Heart left ventricle (tissue), 16 donors: ENCODE measurements around the gene KCNH5. TPM values are rescaled to one million over a fixed set of nuclear protein-coding genes. Genes with fewer than 3 reads are reported as not detected.

Source experiments
- ATAC-seq, 4 donors: fragments of 200-7000 bp; cut with Tn5 transposase; one replicate each; pipeline ENCODE4 v1.9.1; 2020 to 2022; ENCODE audit warnings: moderate library complexity in 4 of 4, mild to moderate bottlenecking in 3 of 4, moderate number of reproducible peaks in 1 of 4
- DNase-seq, 5 donors: peaks; one replicate each; pipeline ENCODE4 v3.0.0-alpha.2; 2020
- H3K27ac ChIP-seq, 12 donors: fragments of 200-600 bp; sonication (generic) in 4 of 12; one replicate each; pipeline versions ENCODE4 v1.5.0 to v1.8.0; 2016 to 2022; ENCODE audit warnings: mild to moderate bottlenecking in 2 of 12
- H3K27me3 ChIP-seq, 9 donors: fragments of 200-600 bp; sonication (generic) in 2 of 9; one replicate each; pipeline versions ENCODE4 v1.5.1 to v1.8.0; 2016 to 2022; ENCODE audit warnings: mild to moderate bottlenecking in 3 of 9
- H3K36me3 ChIP-seq, 9 donors: fragments of 200-600 bp; sonication (generic) in 2 of 9; one replicate each; pipeline versions ENCODE4 v1.5.0 to v1.8.0; 2018 to 2022; ENCODE audit warnings: mild to moderate bottlenecking in 2 of 9
- H3K4me1 ChIP-seq, 12 donors: fragments of 200-600 bp; sonication (generic) in 4 of 12; one replicate each; pipeline versions ENCODE4 v1.5.0 to v1.8.0; 2016 to 2022; ENCODE audit warnings: mild to moderate bottlenecking in 3 of 12
- H3K4me3 ChIP-seq, 12 donors: fragments of 200-600 bp; sonication (generic) in 4 of 12; one replicate each; pipeline versions ENCODE4 v1.5.0 to v1.8.0; 2017 to 2022; ENCODE audit warnings: mild to moderate bottlenecking in 9 of 12, moderate library complexity in 4 of 12
- H3K9me3 ChIP-seq, 12 donors: fragments of 200-600 bp; sonication (generic) in 4 of 12; one replicate each; pipeline versions ENCODE4 v1.5.0 to v1.8.0; 2016 to 2022; ENCODE audit warnings: mild to moderate bottlenecking in 1 of 12
- CTCF ChIP-seq, 12 donors: fragments of 200-600 bp; sonication (generic) in 4 of 12; IDR thresholded peaks; one replicate each; pipeline versions ENCODE4 v1.5.0 to v1.8.0; 2018 to 2022; ENCODE audit warnings: antibody characterized with exemption in 12 of 12, mild to moderate bottlenecking in 5 of 12
- POLR2A ChIP-seq, 2 donors: fragments of 450-650 bp; IDR thresholded peaks; one replicate each; pipeline ENCODE4 v1.6.1; 2017; ENCODE audit warnings: antibody characterized with exemption in 2 of 2, mild to moderate bottlenecking in 2 of 2, moderate library complexity in 2 of 2
- WGBS, 4 donors: extraction: QIAGEN DNeasy Blood & Tissue Kit in 2 of 4; methylation state at CpG; one replicate each; pipeline versions ENCODE4 v1.1.5 to v1.1.7; 2013 to 2018; 5-methylcytosine and 5-hydroxymethylcytosine counted together
- intact Hi-C, 10 donors: fragments of 100-400 bp; cut with DNase I; formaldehyde crosslinking; loops; one replicate each; pipeline versions ENCODE4 v1.11.1 to v1.14.2; 2022
- polyA plus RNA-seq, 2 donors: library from polyadenylated mRNA; stranded (reverse); fragments of 200-250 nt; gene quantifications; one replicate each; pipeline ENCODE4 v1.2.3, GENCODE V29; 2013
- total RNA-seq, 9 donors: library from RNA; depleted of rRNA in 2 of 9; stranded (reverse); fragments of >200 nt in 2 of 9; fragmentation: NEBNext Ultra II Directional in 3 of 9; extraction: Animal tissue kit (Norgen Biotek cat#: 25700) in 3 of 9; gene quantifications; one replicate each; pipeline versions ENCODE4 v1.1.0 to v1.2.4, GENCODE V29; 2016 to 2023
- donor health status: ischemic (EF 13 %, LVEDD 7.1; RV severe dilation, severe dysfunction).
- donor health status: healthy with polysubstance abuse.
- donor health status: DM: no; HTN: yes; CAD: no.
- donor health status: DM: no; HTN: no; CAD: no.
- donor health status: ischemic (EF 25% LVEDD 6.9; RV normal size, moderate dysfunction).
- donor health status: ischemic (EF 25% LVEDD 5.7; RV mildly dilated, moderate dysfunction).
- donor health status: healthy.
- donor health status: DM: yes; HTN: yes; CAD: no.
- donor health status: ischemic (EF 35%, LVEDD 5.7; RV mildly dilated, moderate dysfunction).
- donor health status: nonischemic (EF 11% LVEDD 7.7; RV severe dilation, severe dysfunction).
- donor health status: DM: yes; HTN: yes; CAD: no.
- donor health status: PGD.
- donor health status: ischemic (EF 29% LVEDD 5.4; RV normal size, mild dysfunction).
- donor health status: nonischemic (EF 23%, LVEDD 6.1; RV moderate dilation, normal function).

KCNH5 gene
- total and polyA plus RNA-seq, 11 donors, result 0.17 to 0.66 TPM; not detected in 9

DNA sequence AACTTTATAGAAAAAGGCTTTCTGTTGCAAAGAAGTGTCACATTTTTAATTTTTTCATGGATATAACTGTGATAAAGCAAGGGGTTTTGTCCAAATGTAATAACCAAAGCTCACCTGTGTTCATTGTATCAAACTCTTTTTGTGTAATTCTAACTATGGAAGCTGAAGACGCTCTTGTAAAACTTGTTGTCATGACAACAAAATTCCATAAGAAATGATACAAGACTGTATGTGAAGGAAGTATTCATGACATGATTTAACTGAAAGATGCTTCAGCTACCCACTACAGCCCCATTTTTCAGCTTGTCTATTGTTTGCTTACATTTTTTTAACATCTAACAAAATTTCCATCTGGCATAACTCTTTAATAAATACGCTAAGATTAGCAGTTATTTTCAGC, 360.9 kb downstream of the KCNH5 start:
- Histone ChIP-seq H3K4me1 (no peaks in the 10 kb centered on the region), H3K9me3 (peaks cover 0 to 20% (median 2%) of the 10 kb centered on the region in 12 donors), H3K4me3 (no peak overlapping the region), H3K27me3 (no peaks in the 10 kb centered on the region), H3K27ac (no peak overlapping the region), H3K36me3 (no peaks in the 10 kb centered on the region)
- DNase-seq (no peak), ATAC-seq (no peak)
- intact Hi-C loops, result no loop called here
- no peak for TF ChIP-seq CTCF (IDR thresholded peaks at IDR 0.05)
- no peak for TF ChIP-seq POLR2A (IDR thresholded peaks at IDR 0.05)
- WGBS, 4 donors, result 68 to 78% (median 74%) methylated on average over 2 of the region's 2 CpGs

DNA sequence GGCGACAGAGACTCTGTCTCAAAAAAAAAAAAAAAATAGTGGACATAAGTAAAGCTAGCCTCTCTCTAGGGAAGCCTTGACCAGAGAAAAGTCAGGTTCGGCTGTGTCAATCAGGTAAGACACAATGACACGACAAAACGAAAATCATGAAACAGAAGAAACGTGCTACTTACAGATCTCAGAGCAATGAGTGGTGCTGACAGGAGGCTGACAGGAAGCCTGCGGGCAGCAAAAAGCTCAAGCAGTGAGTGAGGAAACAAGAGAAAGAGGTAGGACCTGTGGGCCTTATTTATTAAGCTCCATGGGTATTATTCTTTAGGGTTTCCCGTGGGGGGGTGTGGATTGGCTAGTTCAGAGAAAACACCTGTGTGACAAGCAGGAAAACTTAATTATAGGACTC, 363.1 kb downstream of the KCNH5 start:
- TF ChIP-seq CTCF (IDR thresholded peaks at IDR 0.05) (no peak), POLR2A (IDR thresholded peaks at IDR 0.05) (no peak)
- peaks cover 0 to 6% (median 0%) of the 10 kb centered on the region in 12 donors for H3K9me3 ChIP-seq
- no peaks in the 10 kb centered on the region for H3K36me3 ChIP-seq
- H3K4me1 ChIP-seq, result no peaks in the 10 kb centered on the region
- H3K4me3 ChIP-seq, result no peak overlapping the region
- intact Hi-C loops, result no loop called here
- WGBS, 4 donors, result 55 to 59% (median 57%) methylated on average over 7 of the region's 7 CpGs
- H3K27ac ChIP-seq, result no peak overlapping the region
- no peak for DNase-seq
- ATAC-seq, result no peak
- H3K27me3 ChIP-seq, result no peaks in the 10 kb centered on the region

DNA sequence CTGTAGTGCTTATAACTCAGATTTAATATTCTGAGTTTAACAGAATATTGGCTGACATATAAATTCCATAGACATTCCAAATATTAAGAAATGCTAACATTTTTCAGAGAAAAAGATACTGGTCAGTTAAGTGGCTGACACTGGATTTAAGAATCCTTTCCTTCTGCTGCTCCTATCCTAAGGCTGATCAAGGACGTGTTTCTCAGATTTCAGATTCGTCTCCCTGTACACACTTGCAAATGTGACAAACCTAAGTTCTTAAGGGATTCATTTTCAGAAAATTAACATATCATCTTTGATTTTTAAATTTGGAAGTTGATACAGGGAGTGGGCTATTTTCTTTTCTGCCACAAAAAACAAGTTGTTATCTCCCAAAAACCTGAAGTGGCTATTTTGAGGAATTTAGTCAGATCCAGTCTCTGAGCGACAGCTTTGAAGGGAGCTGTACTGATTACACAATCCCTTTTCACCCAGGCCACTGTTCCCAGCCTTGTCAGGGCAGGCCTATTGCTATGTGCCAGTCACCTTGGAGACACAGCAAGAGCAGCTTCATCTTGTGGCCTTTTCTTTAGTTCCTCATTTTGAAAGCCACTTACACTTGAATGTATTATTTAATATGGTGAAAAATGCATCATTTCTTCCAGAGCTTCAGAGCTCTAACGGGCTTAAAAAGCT, 370.6 kb downstream of the KCNH5 start:
- Histone ChIP-seq H3K4me3 (no peak overlapping the region), H3K27me3 (peaks cover 0 to 6% (median 0%) of the 10 kb centered on the region in 9 donors), H3K27ac (no peak overlapping the region), H3K36me3 (no peaks in the 10 kb centered on the region), H3K4me1 (no peaks in the 10 kb centered on the region), H3K9me3 (no peaks in the 10 kb centered on the region)
- ATAC-seq (no peak), DNase-seq (no peak)
- TF ChIP-seq CTCF (IDR thresholded peaks at IDR 0.05) (no peak), POLR2A (IDR thresholded peaks at IDR 0.05) (no peak)
- intact Hi-C loops, result no loop called here
- WGBS, 4 donors, result 44 to 49% (median 45%) methylated on average over 4 of the region's 4 CpGs

DNA sequence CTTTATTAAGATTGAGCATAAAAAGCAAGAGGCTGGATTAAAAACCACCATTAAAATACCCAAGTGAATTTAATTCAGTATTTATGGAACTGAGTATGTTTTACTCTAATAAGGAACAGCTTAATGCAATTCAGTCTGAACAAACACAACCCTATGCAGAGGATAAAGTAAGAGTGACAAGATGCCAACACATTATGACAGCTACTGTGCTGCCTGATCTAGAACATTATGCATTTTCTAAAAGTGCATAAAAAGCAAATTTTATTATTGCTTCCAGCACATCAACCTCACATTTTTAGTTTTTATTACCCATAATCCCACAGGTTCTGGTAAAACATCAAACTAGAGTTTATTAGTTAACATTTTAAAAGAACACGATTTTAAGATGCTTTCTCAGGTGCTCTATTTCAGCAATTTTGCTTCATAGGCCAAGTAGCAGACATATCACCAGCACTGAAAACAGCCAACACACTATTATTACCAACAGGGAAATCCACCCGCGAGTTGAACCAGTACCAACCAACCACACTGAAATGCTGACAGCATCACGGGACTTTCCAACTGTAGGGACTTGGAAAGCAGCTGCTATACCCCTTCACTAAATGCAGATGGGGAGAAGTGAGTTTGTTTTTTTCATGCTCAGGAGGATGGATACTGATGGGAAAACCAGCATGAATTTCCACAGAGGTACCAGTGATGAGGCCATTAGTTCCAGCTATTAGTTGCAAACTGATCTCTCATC, 372.1 kb downstream of the KCNH5 start:
- Histone ChIP-seq H3K27me3 (peaks cover 0 to 6% (median 0%) of the 10 kb centered on the region in 9 donors), H3K4me3 (no peak overlapping the region), H3K9me3 (no peaks in the 10 kb centered on the region), H3K36me3 (no peaks in the 10 kb centered on the region), H3K4me1 (no peaks in the 10 kb centered on the region), H3K27ac (no peak overlapping the region)
- ATAC-seq, result no peak
- TF ChIP-seq POLR2A (IDR thresholded peaks at IDR 0.05) (no peak), CTCF (IDR thresholded peaks at IDR 0.05) (no peak)
- WGBS, 4 donors, result 86 to 90% (median 88%) methylated on average over 4 of the region's 4 CpGs
- intact Hi-C loops, result no loop called here
- DNase-seq, result no peak
